RWPE1 (cell line): ENCODE data around the gene RDH5.

Source experiments
- CTCF ChIA-PET: fragments of 350-600 bp; sonication (Branson Sonifier 250); formaldehyde crosslinking; extraction: SDS; loops from one replicate; lab custom pipeline; 2021; lab: Yijun Ruan, JAX
- POLR2A ChIA-PET: fragments of 400-600 bp; formaldehyde crosslinking; extraction: SDS; loops from one replicate; lab custom pipeline; 2020; ENCODE audit warnings: antibody characterized with exemption; ENCODE audit not compliant: low non-redundant PET; lab: Yijun Ruan, JAX
- DNase-seq: peaks from one replicate; pipeline ENCODE4 v3.0.0; 2012; ENCODE audit warnings: low spot score
- H3K27ac ChIP-seq: fragments of 450-650 bp; 2 replicates; pipeline ENCODE4 v1.5.1; 2017
- CTCF ChIP-seq: fragments of 450-650 bp; conservative IDR thresholded peaks from 2 replicates; pipeline ENCODE4 v1.5.1; 2017; ENCODE audit warnings: low read depth, mild to moderate bottlenecking

RDH5 gene

GRCh38 chr12:55718624-55719275 lies 1.4 kb upstream of the RDH5 start:
- no peak for TF ChIP-seq CTCF
- H3K27ac ChIP-seq, result peak overlapping the region; percentile 99
- POLR2A ChIA-PET, result no interaction called here
- CTCF ChIA-PET, result interaction anchor here (0.6 to 1.3 kb wide), 2 partner anchors 37 to 44 kb away, joined by 3 to 4 read pairs; a partner anchor contains a TSS
- no peak for DNase-seq

- H3K27ac ChIP-seq, result peak overlapping the region; percentile 99
- DNase-seq, result no peak
- ChIA-PET POLR2A (no interaction called here), CTCF (interaction anchor here (0.5 to 1.3 kb wide), 5 partner anchors 10 to 1669 kb away, joined by 3 to 4 read pairs (median 3); a partner anchor contains a TSS)
- no peak for TF ChIP-seq CTCF
Measured at GRCh38 chr12:55719371-55719770, 822 bp upstream of the RDH5 start.

- H3K27ac ChIP-seq, result peak overlapping the region; percentile 99
- peak; percentile 65 for DNase-seq
- ChIA-PET CTCF (interaction anchor here (0.6 to 2.2 kb wide), 8 partner anchors 16 to 801 kb away, joined by 3 to 5 read pairs (median 4); a partner anchor contains a TSS), POLR2A (no interaction called here)
- TF ChIP-seq CTCF, result peak; percentile 60
Measured at GRCh38 chr12:55720894-55721444, 776 bp downstream of the RDH5 start.

GRCh38 chr12:55721601-55722213 lies 1.5 kb downstream of the RDH5 start:
- CTCF ChIA-PET, result interaction anchor here (1.0 to 2.2 kb wide), 5 partner anchors 15 to 77 kb away, joined by 3 to 5 read pairs (median 4); no protein-coding TSS in a partner anchor
- H3K27ac ChIP-seq, result peak overlapping the region; percentile 99
- POLR2A ChIA-PET, result no interaction called here
- no peak for TF ChIP-seq CTCF
- DNase-seq, result no peak

- POLR2A ChIA-PET, result interaction anchor here (0.7 kb wide), 1 partner anchor 23 kb away, joined by 4 read pairs; no protein-coding TSS in a partner anchor
- no peak for DNase-seq
- H3K27ac ChIP-seq, result peak overlapping the region; percentile 99
- no peak for TF ChIP-seq CTCF
- CTCF ChIA-PET, result interaction anchor here (0.6 kb wide), 1 partner anchor 18 kb away, joined by 4 read pairs; no protein-coding TSS in a partner anchor
Measured at GRCh38 chr12:55722948-55723347, 2.8 kb downstream of the RDH5 start.

- CTCF ChIA-PET, result interaction anchor here (0.6 kb wide), 2 partner anchors 13 to 17 kb away, joined by 3 to 4 read pairs; no protein-coding TSS in a partner anchor
- TF ChIP-seq CTCF, result no peak
- H3K27ac ChIP-seq, result peak overlapping the region; percentile 99
- POLR2A ChIA-PET, result no interaction called here
- DNase-seq, result no peak
Measured at GRCh38 chr12:55723516-55724225, 3.5 kb downstream of the RDH5 start.
